ENCODE measurements around the gene POC1B.

The POC1B gene

DNA sequence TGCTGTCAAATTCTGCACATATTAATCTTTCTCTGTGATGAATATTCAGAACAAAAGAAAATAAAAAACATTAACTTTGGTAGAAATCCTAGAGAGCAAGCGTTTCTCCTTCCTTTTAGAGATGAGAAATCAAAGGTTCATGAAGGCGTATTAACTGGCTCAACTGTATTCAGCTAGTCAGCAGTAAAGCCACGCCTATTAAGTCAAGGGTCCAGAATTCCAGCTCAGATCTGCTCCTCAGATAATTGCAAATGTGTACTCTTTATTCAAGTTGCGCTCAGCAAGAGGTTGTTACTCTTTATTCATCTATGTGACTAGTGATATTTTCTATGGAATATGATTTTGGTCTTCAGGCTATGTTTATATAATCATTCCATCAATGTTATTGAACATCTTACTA, 13.1 kb upstream of the POC1B start:
- no peak for DNase-seq

DNA sequence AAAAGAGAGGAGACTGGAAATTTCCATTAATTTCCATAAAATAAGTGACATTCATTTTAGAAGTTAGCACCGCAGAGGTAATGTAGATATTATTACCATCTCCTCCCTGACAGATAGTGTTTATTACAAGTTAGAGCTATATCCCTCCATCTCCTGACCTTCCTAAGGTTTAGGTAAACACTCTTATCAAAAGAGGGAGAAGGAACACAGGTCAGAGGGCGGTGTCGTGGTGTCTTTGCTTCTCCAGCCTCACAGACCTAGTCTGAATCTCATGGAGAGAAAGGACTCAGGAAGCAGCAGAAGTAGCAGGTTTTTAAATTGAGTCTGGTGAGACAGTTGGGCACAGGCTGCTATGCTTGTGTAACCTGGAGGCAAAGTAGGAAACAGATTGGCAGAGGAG, 11.5 kb upstream of the POC1B start:
- DNase-seq = no peak

DNA sequence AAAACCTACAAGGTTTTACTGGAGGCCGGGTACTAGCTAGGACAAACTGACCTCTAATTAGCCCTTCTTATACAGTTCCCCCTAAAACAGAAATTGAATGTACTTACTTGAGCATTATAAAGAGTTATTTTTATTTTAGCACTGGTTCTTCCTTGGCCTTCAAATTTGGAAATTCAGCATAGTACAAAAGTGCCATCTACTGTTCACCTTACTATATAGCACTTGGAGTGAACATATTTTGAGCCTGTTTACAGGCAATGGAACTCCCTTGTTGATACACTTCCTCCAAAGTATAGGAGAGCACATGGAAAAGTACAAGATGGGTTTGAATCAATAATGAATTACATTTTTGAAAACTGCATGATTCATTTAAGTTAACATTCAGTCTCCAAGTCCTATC, 3.9 kb upstream of the POC1B start:
- DNase-seq = peak; percentile 33

DNA sequence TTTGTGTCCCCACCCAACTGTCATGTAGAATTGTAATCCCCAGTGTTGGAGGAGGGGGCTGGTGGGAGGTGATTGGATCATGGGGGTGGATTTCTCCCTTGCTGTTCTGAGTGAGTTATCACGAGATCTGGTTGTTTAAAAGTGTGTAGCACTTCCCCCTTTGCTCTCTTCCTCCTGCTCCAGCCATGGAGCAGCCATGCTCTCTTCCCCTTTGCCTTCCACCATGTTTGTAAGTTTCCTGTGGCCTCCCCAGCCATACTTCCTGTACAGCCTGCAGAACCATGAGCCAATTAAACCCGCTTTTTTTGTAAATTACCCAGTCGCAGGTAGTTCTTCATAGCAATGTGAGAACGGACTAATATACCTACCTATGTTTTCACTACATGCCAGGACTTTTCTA, 2.6 kb upstream of the POC1B start:
- DNase-seq = no peak

DNA sequence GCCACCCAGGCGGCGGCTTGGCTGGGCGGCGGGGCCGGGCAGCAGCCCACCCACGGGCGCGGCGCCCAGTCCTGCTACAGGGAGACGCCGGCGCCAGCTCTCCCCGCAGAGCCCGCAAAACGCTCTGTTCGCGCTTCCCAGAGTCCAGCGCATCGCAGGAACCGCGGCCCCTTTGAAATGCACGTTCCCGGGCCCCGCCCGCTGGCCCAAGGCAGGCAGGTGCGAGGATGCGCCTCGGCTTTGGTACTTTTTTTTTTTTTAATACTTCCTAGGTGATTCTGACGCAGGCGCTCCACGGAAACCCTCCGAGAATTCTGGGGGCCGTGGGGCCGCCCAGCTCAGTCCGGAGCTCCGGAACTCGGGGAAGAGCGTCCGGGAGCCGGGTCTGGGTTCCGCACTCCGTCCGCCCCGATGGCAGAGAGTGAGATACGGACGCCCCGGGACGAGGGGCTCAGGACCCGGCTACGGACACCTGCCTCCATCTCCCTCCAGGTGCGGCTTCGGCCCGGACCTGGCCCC, 483 bp downstream of the POC1B start:
- no peak for DNase-seq

DNA sequence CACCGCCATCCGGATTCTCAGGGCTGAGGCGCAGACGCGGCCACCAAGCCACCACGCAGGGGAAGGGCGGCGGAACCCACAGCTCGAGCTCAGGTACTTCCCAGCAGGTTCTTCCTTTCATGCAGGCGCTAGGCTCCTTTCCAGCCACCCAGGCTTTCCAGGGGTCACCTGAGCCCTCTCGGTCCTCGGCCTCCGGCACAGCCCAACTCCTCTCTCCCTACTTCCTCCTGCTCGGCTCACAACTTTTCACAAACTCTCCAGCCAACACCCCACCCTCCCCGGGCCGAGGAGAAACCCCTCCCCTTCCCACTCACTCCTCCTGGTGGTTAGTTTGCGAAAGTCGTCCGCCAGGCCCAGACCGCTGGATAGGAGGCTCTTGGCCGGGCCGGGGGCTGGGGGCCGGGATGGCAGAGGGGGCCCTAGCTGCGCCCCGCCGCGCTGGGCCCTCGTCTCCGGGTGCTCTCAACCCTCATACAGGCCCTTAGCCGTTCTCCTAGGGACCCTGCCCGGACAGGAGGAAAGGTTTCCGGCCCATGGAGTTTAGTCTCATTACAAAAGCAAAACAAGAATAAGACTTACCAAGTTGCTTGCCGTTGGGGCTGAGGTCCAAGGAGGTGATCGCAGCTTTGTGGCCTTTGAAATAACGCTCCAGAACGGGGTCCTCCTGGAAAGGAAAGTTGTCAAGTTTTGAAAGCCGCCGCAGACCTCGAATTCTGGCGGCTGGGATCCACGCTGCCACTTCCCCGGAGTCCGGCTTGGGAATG, 1.1 kb downstream of the POC1B start, which contains the start of gene GALNT4:
Gene GALNT4, minus strand, starts transcription at position 256 of the 764 bp plus-strand sequence. Its CDS starts 247 bp downstream, at position 9.
- no peak for DNase-seq

DNA sequence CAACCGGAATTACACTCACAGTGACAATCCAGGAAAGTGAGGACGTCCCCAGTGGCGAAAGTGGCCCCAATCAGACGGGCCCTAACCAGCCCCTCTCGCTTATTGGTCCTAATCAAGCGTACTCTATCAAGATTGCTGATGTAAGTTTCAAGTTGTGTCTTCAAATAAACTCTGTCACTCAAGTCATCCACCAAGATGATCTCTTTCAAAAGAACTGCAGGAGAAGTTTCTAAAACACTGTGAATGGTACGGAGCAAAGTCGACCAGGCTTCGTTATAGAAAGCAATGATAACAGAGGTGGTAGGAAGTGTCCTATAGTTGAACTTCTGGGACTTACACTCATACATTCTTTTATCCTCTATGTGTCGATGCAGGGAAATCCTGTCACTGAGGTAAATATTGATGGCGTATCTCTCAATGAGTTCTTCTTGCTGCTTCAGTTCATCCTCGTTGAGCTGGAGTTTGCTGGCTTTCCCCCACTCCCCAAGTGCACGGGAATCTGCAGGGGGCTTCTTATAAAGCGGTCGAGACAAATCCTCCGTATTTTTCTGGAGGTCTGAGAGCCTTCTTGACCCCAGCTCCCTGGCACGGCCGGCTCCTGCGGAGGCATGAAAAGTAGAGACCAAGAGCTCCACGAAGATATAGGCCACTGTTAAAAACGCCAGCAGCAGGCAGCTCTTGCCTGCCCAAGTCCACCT, 1.9 kb downstream of the POC1B start:
- DNase-seq = no peak

DNA sequence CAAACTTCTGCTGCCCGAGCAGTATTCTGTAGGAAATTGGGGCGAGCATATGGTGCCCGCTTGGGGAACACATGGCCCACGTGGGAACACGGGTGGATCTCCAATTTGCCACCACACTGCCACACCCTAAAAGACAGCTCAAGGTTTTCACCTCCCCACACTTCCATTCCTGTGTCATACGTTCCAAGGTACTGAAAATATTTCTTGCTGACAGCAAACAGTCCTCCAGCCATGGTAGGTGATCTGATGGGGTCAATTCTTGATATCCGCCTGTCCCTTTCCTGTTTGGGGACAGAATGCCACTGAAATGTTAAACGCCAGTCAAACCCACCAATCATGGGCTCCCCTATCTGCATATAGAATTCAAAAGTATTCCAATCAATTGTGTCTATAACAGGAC, 2.5 kb downstream of the POC1B start:
- no peak for DNase-seq

DNA sequence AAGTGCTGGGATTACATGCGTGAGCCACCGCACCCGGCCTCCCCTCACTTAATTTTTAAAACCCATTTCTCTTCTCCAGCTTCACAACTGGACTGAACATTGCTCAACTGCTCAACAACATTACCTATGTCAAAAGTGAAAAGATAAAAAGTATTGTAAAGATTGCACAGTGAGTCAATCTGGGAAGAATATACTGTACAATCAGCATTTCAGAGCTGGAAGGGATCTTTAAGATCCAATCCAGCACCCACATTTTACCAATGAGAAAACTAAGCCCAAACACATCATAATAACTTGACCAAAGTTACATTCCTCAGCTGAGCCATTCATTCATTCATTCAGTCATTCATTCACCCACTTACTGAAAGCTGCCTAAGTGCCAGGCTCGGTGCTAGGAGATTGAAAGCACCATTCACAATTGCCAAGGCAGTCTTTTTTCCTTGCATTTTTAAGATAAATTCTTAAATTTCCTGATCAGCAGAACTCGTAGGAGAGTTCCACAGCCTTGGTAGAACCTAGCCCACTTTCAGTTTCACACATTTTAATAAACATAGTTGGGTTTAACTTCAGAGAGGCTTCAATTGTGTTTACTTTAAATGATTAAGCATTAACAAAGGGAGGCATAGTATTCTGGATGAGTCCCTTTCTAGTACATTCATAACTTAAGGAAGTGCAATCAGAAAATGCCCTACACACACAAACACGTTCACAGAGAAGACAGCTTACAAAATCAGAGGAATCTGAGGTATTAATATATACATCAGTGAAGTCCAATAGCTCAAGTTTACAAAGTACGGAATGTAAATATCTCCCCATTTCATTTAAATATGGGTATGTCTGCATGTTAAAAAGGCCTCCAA, 4.3 kb downstream of the POC1B start:
- no peak for DNase-seq

DNA sequence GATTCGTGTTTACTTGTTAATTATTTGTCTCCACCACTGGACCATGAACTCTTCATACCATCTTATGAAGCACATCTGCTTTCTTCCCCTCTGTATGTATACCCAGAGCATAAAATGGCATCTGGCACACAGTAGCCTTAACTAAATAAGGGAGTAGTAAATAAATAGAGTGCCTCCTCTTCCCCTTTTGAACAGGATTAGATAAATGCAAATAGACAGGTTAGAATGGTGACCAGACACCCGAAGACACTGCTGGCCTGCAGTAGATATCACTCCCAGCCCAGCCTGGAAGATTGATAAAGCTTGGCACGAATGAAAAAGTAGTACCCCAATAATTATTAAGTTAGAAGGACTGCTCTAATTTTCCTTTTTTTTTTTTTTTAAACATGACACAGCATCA, 8.1 kb downstream of the POC1B start:
- no peak for DNase-seq

DNA sequence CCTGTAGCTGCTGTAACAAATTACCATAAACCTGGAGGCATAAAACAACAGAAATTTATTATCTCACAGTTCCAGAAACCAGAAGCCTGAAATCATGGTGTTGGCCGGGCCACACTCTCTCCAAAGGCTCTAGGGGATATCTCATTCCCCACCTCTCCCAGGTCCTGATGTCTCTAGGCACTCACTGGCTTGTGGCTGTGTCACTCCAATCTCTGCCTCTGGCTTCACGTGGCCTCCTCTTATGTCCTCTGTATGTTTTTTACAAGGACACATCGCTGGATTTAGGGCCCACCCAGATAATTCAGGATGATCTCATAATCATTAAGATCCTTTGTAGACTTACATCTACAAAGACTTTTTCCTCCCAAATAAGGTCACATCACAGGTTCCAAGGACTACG, 9.2 kb downstream of the POC1B start:
- no peak for DNase-seq

DNA sequence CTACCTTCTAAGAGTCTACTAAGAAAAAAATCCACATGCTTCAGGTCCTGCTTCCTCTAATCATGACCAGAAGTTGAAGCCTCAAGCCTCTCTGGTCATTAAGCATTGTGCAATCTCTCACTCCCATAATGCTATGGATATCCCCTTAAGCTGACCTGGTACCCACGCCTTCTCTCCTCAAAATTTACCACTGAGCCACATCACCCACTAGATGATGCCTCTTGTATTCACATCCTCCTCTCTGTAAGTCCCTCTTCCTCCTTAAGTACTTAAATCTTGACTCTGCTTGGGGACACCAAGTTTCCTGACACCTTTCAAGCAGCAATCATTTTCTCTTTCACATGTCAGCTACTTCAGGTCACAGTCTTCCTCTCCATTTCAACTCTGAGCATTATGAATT, 11.1 kb downstream of the POC1B start:
- no peak for DNase-seq

DNA sequence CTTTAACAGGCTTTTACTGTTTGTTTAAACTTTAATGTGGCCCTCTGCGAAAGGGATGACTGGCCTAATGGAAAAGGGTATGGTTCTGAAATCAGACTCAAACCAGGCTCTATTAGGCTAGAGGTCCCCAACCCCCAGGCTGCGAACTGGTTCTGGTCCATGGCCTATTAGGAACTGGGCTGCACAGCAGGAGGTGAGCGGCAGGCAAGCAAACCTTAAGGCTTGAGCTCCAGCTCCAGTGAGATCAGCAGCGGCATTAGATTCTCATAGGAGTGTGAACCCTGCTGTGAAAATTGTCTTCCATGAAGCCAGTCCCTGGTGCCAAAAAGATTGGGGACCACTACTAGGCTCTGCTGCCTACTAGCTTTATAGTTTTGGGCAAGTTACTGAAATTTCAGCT, 12.3 kb downstream of the POC1B start:
- no peak for DNase-seq

DNA sequence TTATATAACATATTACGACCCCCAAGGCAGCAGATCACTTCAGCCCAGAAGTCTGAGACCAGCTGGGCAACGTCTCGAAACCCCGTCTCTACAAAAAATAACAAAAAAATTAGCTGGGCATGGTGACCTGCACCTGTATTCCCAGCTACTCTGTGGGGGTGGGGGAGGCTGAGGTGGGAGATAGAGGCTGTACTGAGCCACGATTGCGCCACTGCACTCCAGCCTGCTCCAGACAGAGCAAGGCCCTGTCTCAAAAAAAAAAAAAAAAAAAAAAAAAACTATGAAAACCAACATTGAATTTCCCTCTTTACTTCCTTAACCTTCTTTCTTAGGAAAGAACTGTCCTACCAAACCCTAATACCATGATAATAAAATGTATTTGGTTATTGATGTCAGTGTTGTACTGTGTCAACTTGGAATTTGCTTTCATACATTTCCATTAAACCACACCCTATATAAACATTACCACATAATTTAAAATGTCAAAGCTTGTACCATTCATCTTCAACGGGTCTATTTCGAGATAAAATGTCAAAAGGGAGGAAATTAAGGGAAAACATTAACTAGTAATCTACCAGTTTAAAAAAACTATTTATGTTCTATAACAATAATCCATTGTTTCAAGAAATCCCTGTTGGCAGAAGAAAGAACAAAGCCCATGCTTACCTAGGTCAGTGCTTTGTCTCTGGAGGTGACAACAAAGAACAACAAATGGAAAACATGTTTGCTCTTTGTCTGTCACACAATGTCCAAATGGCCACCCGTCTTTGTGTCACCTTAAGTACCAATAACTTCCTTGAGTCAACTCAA, 18.6 kb downstream of the POC1B start:
- no peak for DNase-seq

DNA sequence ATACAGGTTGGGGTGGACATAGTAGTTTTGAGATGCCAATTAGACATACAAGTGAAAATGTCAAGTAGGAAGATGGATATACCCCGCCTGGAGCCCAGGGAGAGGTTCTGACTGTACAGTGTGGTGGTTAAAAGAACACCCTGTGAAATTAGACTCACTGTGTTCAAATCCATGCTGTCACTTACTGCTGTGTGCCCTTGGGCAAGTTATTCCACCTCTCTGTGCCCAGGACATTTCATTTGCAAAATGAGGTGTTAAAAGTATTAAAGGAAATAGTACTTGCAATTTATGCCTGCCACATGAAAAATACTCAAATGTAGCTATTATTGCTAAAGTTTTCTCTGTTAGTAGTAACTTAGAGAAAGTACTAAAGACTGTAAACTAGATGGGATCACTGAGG, 19.8 kb downstream of the POC1B start:
- DNase-seq = no peak

DNA sequence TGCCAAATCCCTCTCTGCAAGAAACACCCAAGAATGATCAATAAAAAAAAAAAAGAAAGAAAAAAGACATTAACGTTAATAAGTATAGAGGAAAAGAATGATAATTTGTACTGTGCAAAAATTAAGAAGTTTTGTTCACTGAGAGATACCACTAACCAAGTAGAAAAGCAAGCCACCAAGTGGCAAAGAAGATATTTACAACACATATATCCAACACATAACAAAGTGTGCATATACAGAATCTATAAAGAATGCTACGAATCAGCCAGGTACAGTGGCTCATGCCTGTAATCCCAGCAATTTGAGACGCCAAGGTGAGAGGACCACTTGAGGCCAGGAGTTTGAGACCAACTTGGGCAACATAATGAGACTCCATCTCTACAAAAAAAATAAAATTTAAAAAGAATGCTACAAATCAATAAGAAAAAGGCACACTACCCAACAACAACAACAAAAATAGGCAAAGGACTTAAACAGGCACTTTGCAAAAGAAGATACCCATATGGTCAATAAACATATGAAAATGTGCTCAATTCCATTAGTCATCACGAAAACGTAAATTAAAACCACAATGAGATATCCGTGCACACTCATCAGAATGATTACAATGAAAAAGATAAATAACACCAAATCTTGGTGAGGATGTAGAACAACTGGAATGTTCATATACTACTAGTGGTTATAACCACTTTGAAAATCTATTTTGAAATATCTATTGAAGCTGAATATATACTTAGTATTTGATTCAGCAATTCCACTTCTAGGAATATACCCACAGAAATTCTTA, 21.1 kb downstream of the POC1B start:
- no peak for DNase-seq

DNA sequence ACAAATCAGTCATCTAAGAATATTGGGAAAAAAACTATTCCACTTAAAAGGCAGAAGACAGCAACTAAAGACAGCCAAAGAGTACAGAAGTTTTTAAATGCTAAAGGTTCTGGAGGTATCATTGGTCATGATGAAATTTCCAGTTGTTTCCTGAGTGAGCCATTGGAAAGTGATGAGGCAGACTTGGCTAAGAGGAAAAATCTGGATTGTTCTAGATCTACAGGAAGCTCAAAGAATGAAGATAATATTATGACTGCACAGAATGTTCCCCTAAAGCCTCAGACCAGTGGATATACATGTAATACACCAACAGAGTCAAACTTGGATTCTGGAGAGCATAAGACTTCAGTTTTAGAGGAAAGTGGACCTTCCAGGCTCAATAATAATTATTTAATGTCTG, 24.1 kb downstream of the POC1B start:
- no peak for DNase-seq

DNA sequence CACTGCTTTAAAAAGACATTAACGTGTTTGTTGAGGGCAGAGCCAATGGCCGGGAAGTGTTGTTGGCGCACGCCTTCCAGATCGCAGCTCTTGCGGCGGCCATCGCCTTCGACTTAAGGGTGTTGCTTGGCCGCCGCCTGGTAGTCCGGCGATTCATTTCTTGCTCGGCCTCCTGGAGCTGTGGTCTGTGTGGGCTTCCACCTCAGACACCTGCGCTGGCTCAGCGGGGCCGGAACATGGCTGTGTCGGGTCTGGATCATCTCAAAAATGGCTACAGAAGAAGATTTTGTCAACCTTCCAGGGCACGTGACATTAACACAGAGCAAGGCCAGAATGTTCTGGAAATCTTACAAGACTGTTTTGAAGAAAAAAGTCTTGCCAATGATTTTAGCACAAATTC, 26.0 kb downstream of the POC1B start:
- no peak for DNase-seq

DNA sequence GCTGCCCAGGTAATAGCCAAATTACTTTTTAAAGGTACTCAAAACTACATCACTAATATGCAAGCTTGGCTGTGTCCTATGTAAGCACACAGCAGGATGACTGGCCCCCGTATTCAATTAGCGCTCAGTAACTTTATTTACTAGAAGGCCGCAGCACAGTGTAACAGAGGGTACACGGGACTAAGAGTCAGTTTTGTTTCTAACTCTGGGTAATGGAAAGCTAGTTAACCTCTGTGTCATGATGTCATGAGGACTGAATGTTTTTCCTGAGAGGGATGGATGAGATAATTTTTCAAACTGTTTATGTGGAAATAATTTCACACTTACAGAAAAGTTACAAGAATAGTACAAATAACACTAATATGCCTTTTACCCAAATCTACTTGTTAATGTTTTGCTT, 28.4 kb downstream of the POC1B start:
- no peak for DNase-seq

DNA sequence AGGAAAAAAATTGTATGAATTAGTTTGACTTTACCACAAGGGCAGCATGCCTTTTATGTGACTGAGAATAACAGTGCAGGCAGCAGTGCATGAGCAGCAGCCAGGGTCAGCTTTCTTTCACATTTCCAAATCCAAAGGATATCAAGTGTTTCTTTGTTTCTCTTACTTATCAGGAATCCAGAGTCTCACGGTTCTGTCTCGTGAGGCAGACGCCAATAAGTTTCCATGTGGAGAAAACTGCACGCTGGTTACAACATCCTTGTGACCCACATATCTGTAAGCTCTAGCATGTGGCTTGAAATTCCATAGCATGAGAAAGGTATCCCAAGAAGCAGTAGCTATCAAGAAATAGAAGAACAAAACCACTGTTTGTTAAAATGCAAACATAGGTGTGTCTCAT, 28.8 kb downstream of the POC1B start:
- DNase-seq = no peak

DNA sequence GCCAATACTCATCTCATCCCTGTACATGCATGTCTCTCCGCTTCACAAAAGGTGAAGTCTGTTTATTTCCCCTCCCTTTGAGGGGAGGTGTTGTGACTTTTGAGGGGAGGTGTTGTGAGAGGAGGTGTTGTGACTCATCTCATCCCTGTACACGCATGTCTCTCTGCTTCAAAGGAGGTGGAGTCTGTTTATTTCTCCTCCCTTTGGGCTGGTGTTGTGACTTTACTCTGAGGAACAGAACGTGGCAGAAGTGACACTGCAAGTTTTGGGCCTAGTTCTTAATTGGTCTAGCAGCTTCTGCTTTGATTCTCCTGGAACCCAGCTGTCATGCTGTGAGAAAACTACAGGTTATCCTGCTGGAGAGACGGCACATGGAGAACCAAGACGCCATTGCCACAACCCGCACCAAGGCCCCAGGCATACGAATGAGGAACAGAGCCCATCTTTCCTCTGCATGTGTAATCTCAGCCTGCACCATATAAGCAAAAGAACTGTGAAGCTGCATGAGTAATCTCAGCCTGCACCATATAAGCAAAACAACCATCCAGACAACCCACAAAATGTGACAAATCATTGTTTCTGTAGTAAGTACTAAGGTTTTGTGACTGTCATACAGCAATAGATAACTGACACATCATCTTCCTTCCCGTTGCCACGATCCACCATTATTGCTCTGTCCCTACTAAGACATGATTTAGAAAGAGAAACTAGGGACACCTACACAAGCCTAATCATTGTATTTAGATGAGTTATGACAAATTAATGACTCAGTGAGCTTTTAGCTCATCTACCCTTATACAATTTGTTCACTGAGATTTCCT, 31.2 kb downstream of the POC1B start:
- DNase-seq = no peak
